ACHN (cell line): Measurements from ENCODE around the gene SH3RF1.

ENCODE experiments used
- DNase-seq: peaks from one replicate; pipeline ENCODE4 v3.0.0-alpha.2; 2015
- in situ Hi-C: cut with HindIII; loops from 2 replicates; pipeline ENCODE4 v1.10.0; 2017; ENCODE audit warnings: low sequenced_read_pairs, low pct_ligation_motif_present, low pct_unique_long_range_greater_than_20kb

Gene SH3RF1

DNA sequence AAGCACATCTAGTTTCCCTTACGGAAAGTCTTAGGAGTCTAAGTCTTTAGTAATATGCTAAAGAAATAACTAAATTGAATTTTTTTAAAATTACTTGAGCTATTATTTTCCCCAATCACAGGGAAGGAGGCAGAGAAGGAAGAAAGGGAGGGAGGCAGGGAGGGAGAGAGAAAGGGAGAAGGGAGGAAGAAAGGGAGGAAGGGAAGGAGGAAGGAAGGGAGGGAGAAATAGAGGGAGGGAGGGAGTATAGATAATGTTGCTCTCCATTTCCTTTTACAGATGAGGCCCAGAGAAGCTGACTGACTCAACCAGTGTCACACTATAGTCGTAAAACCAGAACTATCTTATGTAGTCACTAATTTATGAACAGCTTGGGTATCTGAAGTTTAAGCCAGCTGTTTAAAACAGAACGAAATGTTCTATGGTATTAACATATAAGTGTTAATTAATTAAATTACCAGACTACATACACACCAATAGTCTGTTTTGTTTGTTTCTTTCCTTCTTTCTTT, 14.6 kb downstream of the SH3RF1 start:
- in situ Hi-C loops = no loop called here
- no peak for DNase-seq

- DNase-seq = peak; percentile 85
- in situ Hi-C loops = no loop called here
These were observed 16.2 kb downstream of the SH3RF1 start for GRCh38 chr4:169254546-169254983.

GRCh38 chr4:169253904-169254303, 16.9 kb downstream of the SH3RF1 start:
- peak; percentile 82 for DNase-seq
- in situ Hi-C loops = no loop called here

GRCh38 chr4:169253113-169253671, 17.6 kb downstream of the SH3RF1 start:
- DNase-seq = peak; percentile 49
- in situ Hi-C loops = no loop called here

GRCh38 chr4:169252339-169253112, 18.2 kb downstream of the SH3RF1 start:
- DNase-seq = peak; percentile 30
- in situ Hi-C loops = no loop called here

DNA sequence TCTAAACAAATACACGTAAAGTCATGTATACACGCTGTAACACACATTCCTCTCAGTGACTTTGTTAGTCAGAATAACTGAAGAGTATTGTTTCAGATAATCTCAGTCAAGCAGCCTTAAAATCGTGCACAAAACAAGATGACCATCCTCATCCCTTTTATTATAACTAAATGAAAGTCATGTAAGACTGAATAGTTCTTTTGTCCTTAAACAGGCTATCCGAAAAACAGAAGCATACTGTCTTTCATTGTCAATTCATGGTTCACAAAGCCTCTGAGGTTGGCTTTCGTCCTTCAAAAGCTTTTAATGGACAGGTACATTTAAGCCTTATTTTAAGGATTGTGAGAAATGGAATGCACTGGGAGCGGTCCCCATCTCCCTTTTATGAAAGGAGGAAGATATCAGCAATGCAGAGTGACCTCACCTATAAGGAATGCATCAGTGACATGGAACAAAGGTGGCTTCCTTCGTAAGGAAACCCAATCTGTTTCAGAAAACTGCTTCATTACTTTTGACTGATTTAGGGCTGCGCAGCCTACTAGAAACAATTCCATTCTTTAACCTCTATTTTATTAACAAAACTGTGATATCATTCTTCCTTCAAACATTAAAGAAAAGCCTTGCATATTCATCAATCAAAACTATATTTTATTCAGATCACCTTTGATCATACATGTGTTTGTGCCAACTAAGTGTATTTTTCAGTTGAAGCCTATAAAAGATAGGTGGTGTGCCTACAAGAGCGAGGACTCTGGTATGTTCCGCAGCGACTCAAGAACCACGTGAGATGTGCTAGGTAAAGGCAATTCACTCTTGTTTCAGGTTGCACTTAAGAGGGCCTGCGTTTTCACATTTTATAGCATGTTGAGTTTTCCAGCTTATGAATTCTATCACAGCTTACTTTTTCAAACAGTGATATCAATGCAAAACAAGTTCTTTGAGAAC, 19.2 kb downstream of the SH3RF1 start:
- in situ Hi-C loops = no loop called here
- peak; percentile 78 for DNase-seq

GRCh38 chr4:169250796-169251195, 20.0 kb downstream of the SH3RF1 start:
- no peak for DNase-seq
- in situ Hi-C loops = no loop called here

DNA sequence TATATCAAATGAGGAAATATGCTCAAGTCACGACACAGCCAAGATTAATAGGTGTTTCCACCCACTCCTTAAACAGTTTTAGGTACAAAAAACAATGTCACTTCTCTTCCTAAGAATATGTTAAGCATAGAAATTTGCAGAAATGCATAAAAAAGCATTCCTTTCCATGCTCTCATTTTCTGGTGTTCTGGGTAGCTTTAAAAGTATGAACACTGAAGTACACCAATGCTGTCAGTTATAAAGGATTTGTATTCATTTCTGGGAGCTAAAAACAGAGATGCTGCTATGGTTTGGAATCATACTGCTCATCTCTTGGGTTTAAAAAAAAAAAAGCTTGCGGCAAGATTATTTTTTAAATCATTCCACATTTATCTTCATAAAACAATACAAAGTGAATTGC, 20.8 kb downstream of the SH3RF1 start:
- in situ Hi-C loops = no loop called here
- DNase-seq = no peak

DNA sequence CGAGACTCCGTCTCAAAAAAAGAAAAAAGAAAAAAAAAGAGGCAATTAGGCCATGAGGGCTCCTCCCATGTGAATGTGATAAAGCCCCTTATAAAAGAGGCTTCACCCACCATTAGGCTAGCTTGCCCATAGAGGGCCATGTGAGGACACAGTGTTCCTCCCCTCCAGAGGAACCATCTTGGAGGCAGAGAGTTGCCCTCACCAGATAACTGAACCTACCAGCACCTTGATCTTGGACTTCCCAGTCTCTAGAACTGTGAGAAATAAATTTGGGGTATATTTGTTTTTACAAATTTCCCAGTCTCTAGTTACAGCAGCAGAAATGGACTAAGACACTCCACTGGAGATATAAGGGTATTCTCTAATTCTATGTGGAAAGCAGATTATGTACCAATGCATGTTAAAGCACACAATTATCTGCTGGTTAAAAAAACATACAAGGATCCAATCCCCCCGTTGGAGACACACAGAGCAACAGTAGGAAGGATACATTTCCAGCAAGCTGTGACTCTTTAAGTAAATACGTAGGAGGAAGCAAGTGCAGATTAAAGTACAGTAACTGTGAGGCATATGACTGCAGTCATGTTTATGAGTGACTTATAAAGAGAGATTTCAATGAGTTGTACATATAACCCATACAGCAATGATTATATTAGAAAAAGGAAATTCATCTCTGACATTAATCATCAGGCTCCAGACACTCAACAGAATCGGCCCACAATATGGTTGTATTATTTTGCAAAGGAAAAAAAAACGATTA, 21.4 kb downstream of the SH3RF1 start:
- peak; percentile 80 for DNase-seq
- in situ Hi-C loops = no loop called here

DNA sequence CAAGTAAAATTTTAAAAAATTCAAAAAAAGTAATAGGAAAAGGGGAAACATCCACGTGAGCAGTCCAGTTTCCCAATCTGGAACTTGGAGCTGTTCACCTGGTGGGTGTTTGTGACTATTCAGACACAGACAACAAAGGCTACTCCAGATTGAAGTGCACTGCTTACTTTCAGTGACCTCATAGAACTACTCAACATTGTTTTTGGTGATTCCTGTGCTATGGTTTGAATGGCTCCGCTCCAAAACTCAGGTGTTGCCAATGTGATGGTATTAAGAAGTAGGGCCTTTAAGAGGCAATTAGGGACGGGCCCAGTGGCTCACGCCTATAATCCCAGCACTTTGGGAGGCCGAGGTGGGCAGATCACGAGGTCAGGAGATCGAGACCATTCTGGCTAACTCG, 22.1 kb downstream of the SH3RF1 start:
- in situ Hi-C loops = no loop called here
- no peak for DNase-seq

DNA sequence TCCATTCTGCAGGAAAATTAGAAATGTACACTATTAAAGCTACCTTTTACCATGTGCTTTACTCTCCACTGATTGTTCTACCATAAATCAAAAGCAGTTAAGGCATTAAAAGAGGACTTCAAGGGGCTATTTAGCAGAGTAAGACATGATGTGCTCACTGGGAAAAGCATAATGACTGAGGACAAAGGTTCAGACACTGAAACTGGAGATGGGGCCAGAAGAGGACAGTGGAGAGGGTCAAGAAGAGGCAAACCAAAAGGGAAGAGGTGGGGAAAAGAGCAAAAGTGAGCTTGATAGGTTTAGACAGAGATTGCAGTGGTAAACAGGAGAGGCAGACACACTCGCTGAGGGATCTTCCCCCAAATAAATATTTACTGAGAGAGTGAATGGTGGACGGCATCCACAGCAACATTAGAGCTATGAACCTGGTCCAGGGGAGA, 23.8 kb downstream of the SH3RF1 start:
- in situ Hi-C loops = no loop called here
- DNase-seq = no peak

DNA sequence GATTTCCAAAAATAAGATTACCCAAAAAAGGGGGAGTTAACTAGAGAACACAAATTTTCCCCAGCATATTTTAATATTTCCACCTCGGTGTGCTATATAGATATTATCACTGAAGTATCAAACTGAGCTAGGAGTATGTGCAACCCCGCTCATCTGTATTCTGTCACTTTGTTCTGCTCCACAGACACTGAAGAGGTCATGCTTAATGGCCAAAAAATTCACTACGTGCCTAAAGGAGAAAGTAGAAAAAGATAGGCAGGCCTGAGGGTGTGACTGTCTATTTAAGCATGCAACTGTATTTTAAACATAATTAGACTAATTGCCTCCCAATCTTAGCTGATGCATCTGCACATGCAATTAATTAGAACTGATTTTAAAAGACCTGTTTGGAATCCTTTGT, 24.5 kb downstream of the SH3RF1 start:
- DNase-seq = no peak
- in situ Hi-C loops = no loop called here

- in situ Hi-C loops = no loop called here
- DNase-seq = no peak
These were observed 25.7 kb downstream of the SH3RF1 start for GRCh38 chr4:169245061-169245460.

DNA sequence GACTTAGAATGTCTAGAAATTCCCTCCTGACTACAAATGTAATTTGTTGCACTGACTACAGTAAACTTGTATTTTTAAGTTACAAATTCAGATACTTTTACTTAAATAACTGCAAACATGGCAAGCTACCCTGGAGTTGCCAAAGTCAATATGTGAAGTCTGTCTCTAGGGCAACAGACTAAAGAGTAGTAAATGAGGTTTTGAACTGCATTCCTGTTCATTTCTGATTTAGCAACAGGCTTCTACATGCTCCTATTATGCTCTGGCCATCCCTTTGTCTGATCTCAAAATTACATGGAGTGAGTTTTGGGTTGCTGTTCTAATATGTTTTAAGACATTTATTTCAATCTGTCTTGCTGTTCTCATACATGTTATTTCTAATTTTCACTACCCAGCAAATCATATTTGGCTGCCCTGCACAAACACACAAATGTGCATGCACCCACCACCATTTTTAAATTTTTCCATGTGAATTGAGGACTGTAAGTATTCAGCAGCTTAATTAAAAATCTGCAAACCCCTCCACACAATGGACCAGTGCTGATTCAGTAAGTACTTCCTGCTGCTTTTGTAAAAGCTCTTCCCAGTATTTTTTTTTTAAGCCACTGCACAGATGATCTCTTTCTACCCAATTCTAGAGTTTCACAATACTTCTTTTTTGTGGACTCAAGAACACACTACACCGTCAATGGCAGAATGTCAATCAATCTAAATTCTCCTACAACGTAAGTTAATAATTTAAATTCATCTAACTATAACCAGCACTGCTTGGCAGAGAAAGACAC, 26.7 kb downstream of the SH3RF1 start:
- in situ Hi-C loops = no loop called here
- no peak for DNase-seq

DNA sequence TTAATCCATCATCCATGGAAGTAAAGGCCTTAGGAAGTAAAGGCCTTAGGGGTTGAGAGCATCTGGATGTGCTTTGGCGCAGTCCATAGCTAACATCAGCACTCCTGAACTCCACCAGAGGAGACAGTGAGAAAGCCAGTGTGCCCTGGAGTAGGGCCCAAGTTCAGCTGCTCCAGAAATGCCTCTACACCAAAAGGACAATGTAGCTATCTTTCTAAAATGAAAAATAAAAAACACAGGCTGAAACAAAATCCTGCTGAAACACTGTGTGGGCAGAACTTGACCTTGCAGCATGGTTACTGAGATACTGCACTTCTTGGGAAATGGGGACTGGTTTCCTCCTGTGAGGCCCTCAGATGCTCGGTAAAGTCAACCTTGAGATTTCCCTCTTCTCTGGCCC, 29.3 kb downstream of the SH3RF1 start:
- in situ Hi-C loops = no loop called here
- DNase-seq = no peak

DNA sequence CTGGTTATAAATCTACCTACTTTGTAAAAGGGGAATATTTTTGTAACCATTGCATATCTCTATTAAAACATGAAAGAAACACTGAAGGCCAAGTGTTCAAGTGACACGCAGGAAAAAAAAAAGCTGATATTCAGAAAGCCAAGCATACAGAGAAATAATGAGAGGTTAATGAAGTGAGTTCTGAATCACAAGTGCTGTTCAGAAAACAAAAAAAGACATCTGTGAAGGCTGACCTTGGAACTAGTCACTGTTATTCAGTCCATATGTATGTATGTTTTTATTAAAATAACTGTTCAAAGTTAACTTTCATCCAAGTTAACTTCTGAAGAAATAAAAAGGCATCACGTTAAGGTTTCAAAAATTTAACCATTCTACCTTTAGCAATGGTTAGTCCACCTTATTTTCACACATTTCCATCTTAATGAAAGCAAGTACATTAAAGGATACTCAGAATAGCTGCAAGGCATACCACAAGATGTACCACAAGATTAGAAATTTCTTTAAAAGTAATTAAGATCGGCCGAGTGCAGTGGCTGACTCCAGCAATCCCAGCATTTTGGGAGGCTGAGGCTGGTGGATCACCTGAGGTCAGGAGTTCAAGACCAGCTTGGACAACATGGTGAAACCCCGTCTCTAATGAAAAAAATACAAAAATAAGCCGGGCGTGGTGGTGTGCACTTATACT, 31.4 kb downstream of the SH3RF1 start:
- DNase-seq = no peak
- in situ Hi-C loops = no loop called here

- in situ Hi-C loops = no loop called here
- DNase-seq = no peak
These were observed 32.3 kb downstream of the SH3RF1 start for GRCh38 chr4:169238445-169238844.
